ENCODE results near the gene MSMP. TPM values are rescaled to one million over a fixed set of nuclear protein-coding genes. Genes with fewer than 3 reads are reported as not detected.

Gene MSMP
- total RNA-seq (2021): not detected in 2 replicates
- Bru-seq, nascent RNA: not detected
- BruChase-seq, experiment 1, labeled RNA remaining after a 2-hour chase: not detected
- not detected for BruChase-seq, experiment 2, labeled RNA remaining after a 6-hour chase
- long read RNA-seq: 0 reads

DNA sequence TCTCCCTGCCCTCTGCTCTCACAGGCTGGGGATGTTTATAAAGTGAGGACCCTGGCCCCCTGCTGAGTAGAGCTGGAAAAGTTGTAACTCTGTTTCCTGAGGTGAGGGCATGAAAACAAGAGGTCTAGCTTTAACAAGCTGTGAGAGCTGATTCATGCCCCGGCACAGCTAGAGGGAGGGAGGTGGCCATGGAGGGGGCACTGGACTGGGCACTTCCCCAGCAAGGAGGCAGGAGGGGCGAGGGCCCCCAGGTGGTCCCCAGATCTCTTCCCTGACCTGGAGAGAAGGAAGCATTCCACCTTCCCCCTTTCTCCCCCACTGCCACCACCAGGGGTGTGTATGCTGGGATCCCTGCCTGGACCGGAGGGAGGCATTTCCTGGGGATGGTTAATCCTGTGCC is at the start of gene MSMP:
Gene MSMP (minus strand): TSS at position 13 of the 400 bp plus-strand sequence. CDS start 147 bp downstream, outside the sequence.
- Histone ChIP-seq H3K9me3 (ENCODE audit: low read depth, low read length, poor library complexity, severe bottlenecking) (no peaks in the 10 kb centered on the region), H3K4me1 (ENCODE audit: insufficient read depth, low read length, poor library complexity, severe bottlenecking) (peaks cover 17% of the 10 kb centered on the region), H3K27me3 (replicated peaks; ENCODE audit: insufficient read depth, low read depth, low read length, poor library complexity) (no peaks in the 10 kb centered on the region), H3K36me3 (ENCODE audit: insufficient read depth, low read length, poor library complexity, severe bottlenecking) (peaks cover 7% of the 10 kb centered on the region), H3K27ac (ENCODE audit: low read depth, low read length, poor library complexity, severe bottlenecking) (no peak within 1 kb of the TSS), H3K4me3 (ENCODE audit: low read depth, low read length, poor library complexity, severe bottlenecking) (no peak within 1 kb of the TSS)
- ChIA-PET POLR2A (ENCODE audit: low non-redundant PET) (no interaction called here), CTCF (no interaction called here)
- intact Hi-C loops (cut with micrococcal nuclease; ENCODE audit: unreplicated experiment): no loop called here
- DNase-seq (ENCODE audit: low spot score): no peak
- BruUV-seq (replicated peaks): no TSS peak
- no peak for TF ChIP-seq CTCF (conservative IDR thresholded peaks at IDR 0.05; ENCODE audit: low read depth, low read length)
- no peak for TF ChIP-seq EZH2 (IDR thresholded peaks at IDR 0.05; ENCODE audit: borderline replicate concordance, low read depth, low read length, poor library complexity, severe bottlenecking)

DNA sequence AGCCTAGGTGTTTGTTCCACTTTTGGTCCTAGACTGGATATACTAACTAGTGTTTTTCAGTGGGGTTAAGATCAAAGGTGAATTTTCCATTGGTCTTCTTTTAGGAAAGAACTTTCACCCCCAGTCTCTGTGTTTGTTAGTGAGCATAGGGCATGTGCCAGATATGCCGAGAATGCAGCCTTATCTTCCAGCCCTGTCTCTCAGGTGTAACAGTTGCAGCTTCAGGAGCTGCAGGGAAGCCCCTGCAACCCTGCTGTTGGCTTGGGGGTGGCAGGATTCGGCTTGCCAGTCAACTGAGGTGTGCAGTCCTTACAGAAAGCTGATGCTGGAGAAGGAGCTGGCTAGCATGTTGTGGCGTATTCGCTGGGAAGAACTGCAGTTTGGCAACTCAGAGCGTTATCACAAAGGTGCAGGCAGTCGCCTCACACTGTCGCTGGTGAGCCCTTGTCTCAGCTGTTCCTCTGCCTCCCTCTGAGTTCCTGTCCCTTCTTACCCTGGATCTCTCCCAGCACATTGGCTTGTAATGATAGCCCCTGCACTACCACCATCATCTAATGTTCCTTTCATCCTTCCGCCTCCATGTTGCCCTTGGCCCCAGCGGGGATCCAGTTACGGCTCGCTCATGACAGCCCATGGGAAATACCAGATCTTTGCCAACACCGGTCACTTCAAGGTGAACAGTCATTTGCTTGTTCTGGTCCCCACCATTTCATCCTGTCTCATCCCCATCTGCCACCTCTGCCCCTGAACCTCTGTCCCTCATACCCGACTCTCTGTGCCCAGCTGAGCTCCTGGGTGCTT is 47.5 kb upstream of the MSMP start:
- no peaks in the 10 kb centered on the region for H3K4me1 ChIP-seq (ENCODE audit: insufficient read depth, low read length, poor library complexity, severe bottlenecking)
- no peak for DNase-seq (ENCODE audit: low spot score)
- H3K36me3 ChIP-seq (ENCODE audit: insufficient read depth, low read length, poor library complexity, severe bottlenecking): peaks cover 5% of the 10 kb centered on the region
- CTCF ChIA-PET: no interaction called here
- no peak overlapping the region for H3K27ac ChIP-seq (ENCODE audit: low read depth, low read length, poor library complexity, severe bottlenecking)
- BruUV-seq (replicated peaks): no TSS peak
- no peak for TF ChIP-seq CTCF (conservative IDR thresholded peaks at IDR 0.05; ENCODE audit: low read depth, low read length)
- no peak for TF ChIP-seq EZH2 (IDR thresholded peaks at IDR 0.05; ENCODE audit: borderline replicate concordance, low read depth, low read length, poor library complexity, severe bottlenecking)
- no peaks in the 10 kb centered on the region for H3K27me3 ChIP-seq (replicated peaks; ENCODE audit: insufficient read depth, low read depth, low read length, poor library complexity)
- intact Hi-C loops (cut with micrococcal nuclease; ENCODE audit: unreplicated experiment): no loop called here
- POLR2A ChIA-PET (ENCODE audit: low non-redundant PET): no interaction called here
- H3K9me3 ChIP-seq (ENCODE audit: low read depth, low read length, poor library complexity, severe bottlenecking): no peaks in the 10 kb centered on the region
- no peak overlapping the region for H3K4me3 ChIP-seq (ENCODE audit: low read depth, low read length, poor library complexity, severe bottlenecking)

GRCh38 chr9:35800530-35800929 is 46.5 kb upstream of the MSMP start:
- DNase-seq (ENCODE audit: low spot score): no peak
- H3K9me3 ChIP-seq (ENCODE audit: low read depth, low read length, poor library complexity, severe bottlenecking): no peaks in the 10 kb centered on the region
- H3K4me1 ChIP-seq (ENCODE audit: insufficient read depth, low read length, poor library complexity, severe bottlenecking): no peaks in the 10 kb centered on the region
- H3K4me3 ChIP-seq (ENCODE audit: low read depth, low read length, poor library complexity, severe bottlenecking): no peak overlapping the region
- H3K27ac ChIP-seq (ENCODE audit: low read depth, low read length, poor library complexity, severe bottlenecking): no peak overlapping the region
- no TSS peak for BruUV-seq (replicated peaks)
- H3K36me3 ChIP-seq (ENCODE audit: insufficient read depth, low read length, poor library complexity, severe bottlenecking): peaks cover 5% of the 10 kb centered on the region
- ChIA-PET CTCF (no interaction called here), POLR2A (ENCODE audit: low non-redundant PET) (no interaction called here)
- no peak for TF ChIP-seq CTCF (conservative IDR thresholded peaks at IDR 0.05; ENCODE audit: low read depth, low read length)
- TF ChIP-seq EZH2 (IDR thresholded peaks at IDR 0.05; ENCODE audit: borderline replicate concordance, low read depth, low read length, poor library complexity, severe bottlenecking): no peak
- no peaks in the 10 kb centered on the region for H3K27me3 ChIP-seq (replicated peaks; ENCODE audit: insufficient read depth, low read depth, low read length, poor library complexity)
- intact Hi-C loops (cut with micrococcal nuclease; ENCODE audit: unreplicated experiment): no loop called here

Data from A673 (cell line).